Activated CD4-positive, CD25-positive, alpha-beta regulatory T cell treated with anti-CD3 and anti-CD28 coated beads, Interleukin-2, amount 50 U/mL, for 72 hours (primary cell): ENCODE results near the gene APBA2.

Source experiments
- DNase-seq: peaks from one replicate; pipeline ENCODE4 v3.0.0; 2021

APBA2 gene

GRCh38 chr15:28917791-28918140 lies 32.0 kb downstream of the APBA2 start:
- no peak for DNase-seq

- DNase-seq, result no peak
Measured at GRCh38 chr15:28918141-28918983, 32.6 kb downstream of the APBA2 start.

- no peak for DNase-seq
Measured at GRCh38 chr15:28919201-28919635, 33.4 kb downstream of the APBA2 start.

GRCh38 chr15:28919679-28920655 lies 34.2 kb downstream of the APBA2 start:
- no peak for DNase-seq

GRCh38 chr15:28920781-28921331 lies 35.1 kb downstream of the APBA2 start:
- DNase-seq, result no peak

GRCh38 chr15:28921336-28921735 lies 35.6 kb downstream of the APBA2 start:
- DNase-seq, result no peak

- DNase-seq, result no peak
Measured at GRCh38 chr15:28921919-28922706, 36.3 kb downstream of the APBA2 start.

- DNase-seq, result no peak
Measured at GRCh38 chr15:28922707-28923012, 36.9 kb downstream of the APBA2 start.

GRCh38 chr15:28923726-28924280 lies 38.0 kb downstream of the APBA2 start:
- no peak for DNase-seq

GRCh38 chr15:28927043-28927442 lies 41.3 kb downstream of the APBA2 start:
- no peak for DNase-seq

GRCh38 chr15:28929200-28929599 lies 43.4 kb downstream of the APBA2 start:
- DNase-seq, result no peak

- no peak for DNase-seq
Measured at GRCh38 chr15:28930011-28930410, 44.2 kb downstream of the APBA2 start.

GRCh38 chr15:28930476-28931291 lies 44.9 kb downstream of the APBA2 start:
- DNase-seq, result no peak

GRCh38 chr15:28931828-28932227 lies 46.1 kb downstream of the APBA2 start:
- DNase-seq, result no peak

GRCh38 chr15:28932361-28932760 lies 46.6 kb downstream of the APBA2 start:
- no peak for DNase-seq

- no peak for DNase-seq
Measured at GRCh38 chr15:28933710-28934445, 48.1 kb downstream of the APBA2 start.

- no peak for DNase-seq
Measured at GRCh38 chr15:28934645-28935044, 48.9 kb downstream of the APBA2 start.

- DNase-seq, result no peak
Measured at GRCh38 chr15:28935316-28935715, 49.5 kb downstream of the APBA2 start.

- DNase-seq, result no peak
Measured at GRCh38 chr15:28936081-28936480, 50.3 kb downstream of the APBA2 start.

- no peak for DNase-seq
Measured at GRCh38 chr15:28936481-28936881, 50.7 kb downstream of the APBA2 start.

GRCh38 chr15:28937271-28937670 lies 51.5 kb downstream of the APBA2 start:
- DNase-seq, result no peak
